Stimulated activated CD4-positive, alpha-beta T cell treated with anti-CD3 and anti-CD28 coated beads, Interleukin-4, amount 100 ng/mL, for 48 hours (primary cell): ENCODE data around the gene SPTBN1.
"Not testable (repeated sequence)": the region's sequence is repeated elsewhere in the genome, so short reads cannot be mapped to it uniquely, and the experiment has no call there.

ENCODE experiments used
- DNase-seq, 2 donors: peaks; one replicate each; pipeline ENCODE4 v3.0.0-alpha.2; 2020; ENCODE audit warnings: low read depth in 2 of 2

Gene SPTBN1

GRCh38 chr2:54528311-54528955 lies 72.3 kb downstream of the SPTBN1 start:
- DNase-seq = no peak

GRCh38 chr2:54529518-54529917 lies 73.4 kb downstream of the SPTBN1 start:
- DNase-seq = not testable (repeated sequence)

GRCh38 chr2:54529935-54530334 lies 73.8 kb downstream of the SPTBN1 start:
- DNase-seq = no peak

- no peak for DNase-seq
These were observed 75.4 kb downstream of the SPTBN1 start for GRCh38 chr2:54531558-54531957.

- DNase-seq = no peak
These were observed 78.1 kb downstream of the SPTBN1 start for GRCh38 chr2:54534221-54534620.

GRCh38 chr2:54534625-54535024 lies 78.5 kb downstream of the SPTBN1 start:
- DNase-seq = no peak

- no peak for DNase-seq
These were observed 79.6 kb downstream of the SPTBN1 start for GRCh38 chr2:54535599-54536195.

GRCh38 chr2:54536720-54537119 lies 80.6 kb downstream of the SPTBN1 start:
- DNase-seq = no peak

- DNase-seq = no peak
These were observed 82.4 kb downstream of the SPTBN1 start for GRCh38 chr2:54538537-54538936.

GRCh38 chr2:54539683-54540082 lies 83.6 kb downstream of the SPTBN1 start:
- no peak for DNase-seq

GRCh38 chr2:54540194-54540593 lies 84.1 kb downstream of the SPTBN1 start:
- DNase-seq = no peak

GRCh38 chr2:54541995-54542394 lies 85.9 kb downstream of the SPTBN1 start:
- no peak for DNase-seq

GRCh38 chr2:54543733-54544396 lies 87.7 kb downstream of the SPTBN1 start:
- DNase-seq = no peak

GRCh38 chr2:54545702-54546450 lies 89.7 kb downstream of the SPTBN1 start:
- DNase-seq = no peak

GRCh38 chr2:54546518-54546917 lies 90.4 kb downstream of the SPTBN1 start:
- DNase-seq = no peak

- DNase-seq = no peak
These were observed 91.0 kb downstream of the SPTBN1 start for GRCh38 chr2:54546923-54547720.

- DNase-seq = no peak
These were observed 93.3 kb downstream of the SPTBN1 start for GRCh38 chr2:54549430-54549829.

GRCh38 chr2:54549917-54550518 lies 93.9 kb downstream of the SPTBN1 start:
- no peak for DNase-seq

- no peak for DNase-seq
These were observed 94.4 kb downstream of the SPTBN1 start for GRCh38 chr2:54550547-54550946.

GRCh38 chr2:54551123-54551756 lies 95.1 kb downstream of the SPTBN1 start:
- DNase-seq = no peak

- DNase-seq = no peak
These were observed 96.9 kb downstream of the SPTBN1 start for GRCh38 chr2:54553075-54553474.
